Activated CD4-positive, CD25-positive, alpha-beta regulatory T cell treated with anti-CD3 and anti-CD28 coated beads, Interleukin-2, amount 50 U/mL, for 72 hours (primary cell): Measurements from ENCODE around the gene EPB41L5.

Source experiments
- DNase-seq: peaks from one replicate; pipeline ENCODE4 v3.0.0; 2021

The EPB41L5 gene

GRCh38 chr2:120228503-120228902 is 215.6 kb downstream of the EPB41L5 start:
- DNase-seq: no peak
